Adrenal gland (tissue), 12 donors: Measurements from ENCODE around the gene SHISA5. TPM values are rescaled to one million over a fixed set of nuclear protein-coding genes. Genes with fewer than 3 reads are reported as not detected.

Experiments used
- DNase-seq, 7 donors: peaks; one replicate each; pipeline ENCODE4 v3.0.0-alpha.2; 2019 to 2020
- H3K27ac ChIP-seq, 5 donors: fragments of 200-600 bp; sonication (generic) in 4 of 5; 1 replicate in 3 of 5; 2 replicates in 2 of 5; pipeline versions ENCODE4 v1.5.1 to v1.8.0; 2016 to 2020; ENCODE audit warnings: mild to moderate bottlenecking in 1 of 5
- H3K27me3 ChIP-seq: fragments of 200-600 bp; 2 replicates; pipeline ENCODE4 v1.8.0; 2021
- H3K36me3 ChIP-seq, 2 donors: fragments of 200-600 bp; replicated peaks in 1 of 2; 1 replicate in 1 of 2; 2 replicates in 1 of 2; pipeline versions ENCODE4 v1.5.1 to v1.8.0; 2018 to 2022
- H3K4me1 ChIP-seq, 2 donors: fragments of 200-600 bp; replicated peaks in 1 of 2; 1 replicate in 1 of 2; 2 replicates in 1 of 2; pipeline versions ENCODE4 v1.5.1 to v1.8.0; 2018 to 2021
- H3K4me3 ChIP-seq, 4 donors: fragments of 200-600 bp; sonication (generic) in 3 of 4; one replicate each; pipeline ENCODE4 v1.5.1; 2016 to 2018
- H3K9me3 ChIP-seq, 3 donors: fragments of 200-600 bp; sonication (generic) in 1 of 3; replicated peaks in 1 of 3; 1 replicate in 2 of 3; 2 replicates in 1 of 3; pipeline versions ENCODE4 v1.5.1 to v1.8.0; 2016 to 2021
- CTCF ChIP-seq, 6 experiments: fragments of 450-650 bp in 4 of 6; fragments of 200-600 bp in 2 of 6; sonication (generic) in 1 of 6; IDR thresholded peaks; 1 replicate in 5 of 6; 2 replicates in 1 of 6; pipeline versions ENCODE4 v1.5.1 to v1.8.0; 2016 to 2021; ENCODE audit warnings: antibody characterized with exemption in 6 of 6, mild to moderate bottlenecking in 2 of 6, moderate library complexity in 1 of 6
- POLR2A ChIP-seq, 2 donors: fragments of 450-650 bp; IDR thresholded peaks; one replicate each; pipeline ENCODE4 v1.6.1; 2017; ENCODE audit warnings: antibody characterized with exemption in 2 of 2, mild to moderate bottlenecking in 2 of 2, moderate library complexity in 1 of 2
- WGBS, 4 donors: extraction: QIAGEN DNeasy Blood & Tissue Kit in 2 of 4; methylation state at CpG; one replicate each; pipeline versions ENCODE4 v1.1.5 to v1.1.7; 2013 to 2017; 5-methylcytosine and 5-hydroxymethylcytosine counted together
- intact Hi-C, 2 donors: fragments of 100-400 bp; cut with DNase I; formaldehyde crosslinking; loops; one replicate each; pipeline versions ENCODE4 v1.14.1 to v1.15.0; 2022 to 2023
- polyA plus RNA-seq, 3 donors: library from polyadenylated mRNA; stranded (reverse); fragments of 200-250 nt in 2 of 3; fragments of 350-450 nt in 1 of 3; fragmentation: Illumina TruSeq in 1 of 3; extraction: RNeasy Lipid Tissue Mini Kit (QIAGEN cat#74804) in 1 of 3; gene quantifications; one replicate each; pipeline ENCODE4 v1.2.3, GENCODE V29; 2013 to 2014
- total RNA-seq, 9 donors: library from RNA; depleted of rRNA in 4 of 9; stranded (reverse); fragments of >200 nt in 4 of 9; fragments of 120-200 nt in 1 of 9; fragmentation: NEBNext Ultra II Directional in 1 of 9; extraction: Animal tissue kit (Norgen Biotek cat#: 25700) in 1 of 9; gene quantifications; one replicate each; pipeline versions ENCODE4 v1.1.0 to v1.2.4, GENCODE V29; 2013 to 2023
- donor health status: healthy with polysubstance abuse.
- donor health status: Bipolar disorder and iron deficiency.
- donor health status: DM: yes; HTN: yes; CAD: no.
- donor health status: DM: no; HTN: no; CAD: no.
- donor health status: DM: no; HTN: no; CAD: no.
- donor health status: DM: yes; HTN: yes; CAD: no.

SHISA5 gene
- total and polyA plus RNA-seq, 12 donors: 77.2 to 167 (median 128) TPM

DNA sequence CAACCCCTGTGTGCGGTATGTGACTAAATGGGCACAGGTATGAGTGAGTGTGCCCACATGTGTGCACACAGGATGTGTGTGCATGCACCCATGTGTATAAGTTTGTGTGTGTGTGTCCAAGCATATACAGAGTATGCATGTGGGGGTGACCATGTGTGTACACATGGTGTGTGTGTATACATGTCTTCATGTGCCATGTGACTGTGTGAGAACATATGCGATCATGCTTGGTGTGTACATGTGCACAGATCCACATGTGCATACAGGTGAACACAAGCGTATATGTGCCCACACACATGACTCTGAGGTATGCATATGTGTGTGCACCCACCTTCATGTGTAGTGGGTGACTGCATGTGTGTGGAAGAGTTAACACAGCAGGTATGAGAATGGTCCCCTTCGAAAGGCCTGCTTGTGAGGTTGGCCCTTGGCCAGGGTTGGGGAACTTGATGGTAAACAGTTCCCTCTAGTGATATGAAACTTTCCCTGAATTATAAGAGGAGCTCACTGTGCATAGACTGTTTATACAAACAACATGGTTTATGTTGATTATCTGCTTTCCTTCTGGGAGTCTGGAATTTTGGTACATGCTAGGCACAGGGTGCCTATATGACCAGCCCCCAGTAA, 42.3 kb upstream of the SHISA5 start:
- H3K36me3 ChIP-seq: peaks cover 0 to 4% of the 10 kb centered on the region in 2 donors
- no peaks in the 10 kb centered on the region for H3K9me3 ChIP-seq
- 35 to 79% (median 74%) methylated on average over 3 to 4 of the region's 4 CpGs for WGBS, 4 donors
- intact Hi-C loops: no loop called here
- no peak for TF ChIP-seq CTCF (IDR thresholded peaks at IDR 0.05)
- no peak for TF ChIP-seq POLR2A (IDR thresholded peaks at IDR 0.05)
- H3K27me3 ChIP-seq: no peaks in the 10 kb centered on the region
- DNase-seq: peak in 1 of 7 donors; percentile 21
- H3K4me3 ChIP-seq: no peak overlapping the region
- peaks cover 0 to 3% of the 10 kb centered on the region in 2 donors for H3K4me1 ChIP-seq
- H3K27ac ChIP-seq: no peak overlapping the region

DNA sequence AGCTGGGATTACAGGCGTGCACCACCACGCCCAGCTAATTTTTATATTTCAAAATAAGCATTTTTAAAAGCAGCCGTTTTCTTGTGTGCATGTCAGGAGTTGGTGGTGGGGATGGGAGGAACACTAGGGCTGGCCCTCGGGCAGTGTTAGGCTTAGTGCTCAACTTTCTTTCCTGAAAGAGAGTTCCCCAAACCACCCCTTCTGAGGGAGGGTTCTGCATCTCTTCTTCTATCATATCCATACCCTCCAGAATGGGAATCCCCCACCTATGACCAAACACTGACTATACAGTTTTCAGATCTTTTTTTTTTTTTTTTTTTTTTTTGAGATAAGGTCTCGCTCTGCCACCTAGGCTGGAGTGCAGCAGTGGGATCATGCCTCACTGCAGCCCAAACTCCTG, 40.2 kb upstream of the SHISA5 start:
- WGBS, 4 donors: 75 to 86% (median 80%) methylated on average over 5 of the region's 5 CpGs
- Histone ChIP-seq H3K4me3 (no peak overlapping the region), H3K9me3 (no peaks in the 10 kb centered on the region), H3K4me1 (peaks cover 0 to 3% of the 10 kb centered on the region in 2 donors), H3K27me3 (no peaks in the 10 kb centered on the region), H3K36me3 (peaks cover 0 to 4% of the 10 kb centered on the region in 2 donors), H3K27ac (no peak overlapping the region)
- TF ChIP-seq CTCF (IDR thresholded peaks at IDR 0.05) (no peak), POLR2A (IDR thresholded peaks at IDR 0.05) (no peak)
- DNase-seq: no peak
- intact Hi-C loops: no loop called here

DNA sequence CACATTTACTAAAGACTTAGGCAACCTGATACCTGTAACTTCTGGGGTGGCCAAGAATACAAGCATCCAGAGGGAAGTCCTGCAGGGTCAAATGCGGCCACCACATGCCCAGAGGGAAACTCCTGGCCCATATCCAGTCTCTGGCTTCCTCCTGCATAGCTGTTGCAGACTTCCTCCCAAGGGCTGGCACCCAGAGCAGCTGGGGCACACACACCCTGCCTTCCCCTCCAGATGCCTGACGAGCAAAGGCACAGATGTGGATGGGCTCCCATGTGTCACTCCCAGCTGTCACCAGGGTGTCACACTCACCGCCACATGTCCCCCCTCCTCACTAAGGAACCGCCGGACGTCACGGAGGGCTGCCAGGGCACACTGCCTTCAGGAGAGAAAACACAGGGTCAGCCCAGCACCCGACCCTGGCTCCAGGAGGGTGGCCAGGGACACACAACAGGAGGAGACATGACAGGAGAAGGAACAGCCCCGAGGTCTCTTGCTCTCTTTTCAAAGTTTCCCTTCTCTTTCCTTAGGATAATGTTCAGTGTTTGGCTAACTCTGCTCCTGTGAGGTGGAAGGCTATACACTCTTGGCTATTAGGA, 39.4 kb upstream of the SHISA5 start:
- DNase-seq: peak in 5 of 7 donors; percentile 28 to 81 (median 56)
- 42 to 61% (median 57%) methylated on average over 7 to 9 of the region's 9 CpGs for WGBS, 4 donors

GRCh38 chr3:48538451-48538850, 34.5 kb upstream of the SHISA5 start:
- intact Hi-C loops: no loop called here
- WGBS, 4 donors: 91 to 100% (median 95%) methylated on average over 2 to 12 of the region's 12 CpGs
- Histone ChIP-seq H3K4me1 (peaks cover 0 to under 1% of the 10 kb centered on the region in 2 donors), H3K36me3 (no peaks in the 10 kb centered on the region), H3K4me3 (no peak overlapping the region), H3K9me3 (no peaks in the 10 kb centered on the region), H3K27me3 (no peaks in the 10 kb centered on the region), H3K27ac (no peak overlapping the region)
- no peak for DNase-seq
- TF ChIP-seq CTCF (IDR thresholded peaks at IDR 0.05): no peak
- TF ChIP-seq POLR2A (IDR thresholded peaks at IDR 0.05): no peak

More for the DNA sequence above, 39.4 kb upstream of the SHISA5 start:
- Histone ChIP-seq H3K27me3 (no peaks in the 10 kb centered on the region), H3K4me1 (peaks cover 0 to 3% of the 10 kb centered on the region in 2 donors), H3K9me3 (no peaks in the 10 kb centered on the region), H3K36me3 (peaks cover 0 to 4% of the 10 kb centered on the region in 2 donors), H3K27ac (no peak overlapping the region), H3K4me3 (no peak overlapping the region)
- intact Hi-C loops: no loop called here
- no peak for TF ChIP-seq POLR2A (IDR thresholded peaks at IDR 0.05)
- TF ChIP-seq CTCF (IDR thresholded peaks at IDR 0.05): no peak
